NCI-H82 treated with DMSO at 0.1 percent for 48 hours (cell line): ENCODE measurements around the gene ASS1.
A peak's percentile ranks its signal among the peaks of the same experiment; 100 is the strongest.
"Not testable (repeated sequence)": the region's sequence is repeated elsewhere in the genome, so short reads cannot be mapped to it uniquely, and the experiment has no call there.

ENCODE experiments used
- DNase-seq: peaks from one replicate; lab custom pipeline; 2025; ENCODE audit not compliant: unreplicated experiment; lab: John Stamatoyannopoulos, UW

Gene ASS1

GRCh38 chr9:130444565-130445221, at the start of gene ASS1:
ASS1 (plus strand) TSS chr9:130444961; CDS start chr9:130452229, 7,268 bp downstream.
- DNase-seq: peak; percentile 39

DNA sequence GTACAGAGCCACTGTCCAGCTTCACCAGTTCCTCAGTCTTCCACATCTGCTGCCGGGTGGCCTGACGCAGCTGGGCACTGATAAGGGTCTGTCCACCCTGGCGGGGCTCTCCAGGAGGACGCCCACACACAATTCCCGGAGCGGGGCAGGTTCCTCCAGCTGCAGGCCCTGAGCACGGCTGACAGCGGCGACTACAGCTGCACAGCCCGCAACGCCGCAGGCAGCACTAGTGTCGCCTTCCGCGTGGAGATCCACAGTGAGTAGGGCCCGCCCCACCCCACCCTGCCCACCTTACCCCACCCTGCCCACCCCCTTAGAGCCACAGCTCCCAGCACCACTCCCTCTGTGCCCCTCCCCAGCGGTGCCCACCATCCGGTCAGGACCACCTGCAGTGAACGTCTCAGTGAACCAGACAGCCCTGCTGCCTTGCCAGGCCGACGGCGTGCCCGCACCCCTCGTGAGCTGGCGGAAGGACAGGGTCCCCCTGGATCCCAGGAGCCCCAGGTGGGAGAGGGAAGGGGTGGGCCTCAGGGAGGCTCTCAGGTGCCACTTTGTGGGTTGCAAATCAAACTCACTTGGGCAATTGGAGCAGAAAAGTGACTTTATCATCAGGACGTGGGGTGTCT, 48.8 kb upstream of the ASS1 start:
- no peak for DNase-seq

GRCh38 chr9:130396581-130396980, 48.2 kb upstream of the ASS1 start:
- DNase-seq: no peak

- no peak for DNase-seq
Observed at GRCh38 chr9:130398487-130399240, 46.1 kb upstream of the ASS1 start.

GRCh38 chr9:130399768-130400167, 45.0 kb upstream of the ASS1 start:
- DNase-seq: no peak

- DNase-seq: no peak
Observed at GRCh38 chr9:130400870-130401269, 43.9 kb upstream of the ASS1 start.

DNA sequence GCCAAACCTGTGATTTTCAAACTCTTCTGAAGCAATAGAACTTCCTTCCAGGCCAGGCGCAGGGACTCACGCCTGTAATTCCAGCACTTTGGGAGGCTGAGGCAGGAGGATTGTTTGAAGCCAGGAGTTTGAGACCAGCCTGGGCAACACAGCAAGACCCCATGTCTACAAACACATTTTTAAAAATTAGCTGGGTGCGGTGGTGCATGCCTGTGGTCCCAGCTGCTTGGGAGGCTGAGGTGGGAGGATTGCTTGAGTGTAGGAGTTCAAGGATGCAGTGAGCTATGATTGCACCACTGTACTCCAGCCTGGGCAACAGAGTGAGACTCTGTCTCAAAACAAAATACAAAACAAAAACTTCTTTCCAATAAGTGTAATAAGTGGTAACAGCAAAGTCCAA, 43.0 kb upstream of the ASS1 start:
- not testable (repeated sequence) for DNase-seq

DNA sequence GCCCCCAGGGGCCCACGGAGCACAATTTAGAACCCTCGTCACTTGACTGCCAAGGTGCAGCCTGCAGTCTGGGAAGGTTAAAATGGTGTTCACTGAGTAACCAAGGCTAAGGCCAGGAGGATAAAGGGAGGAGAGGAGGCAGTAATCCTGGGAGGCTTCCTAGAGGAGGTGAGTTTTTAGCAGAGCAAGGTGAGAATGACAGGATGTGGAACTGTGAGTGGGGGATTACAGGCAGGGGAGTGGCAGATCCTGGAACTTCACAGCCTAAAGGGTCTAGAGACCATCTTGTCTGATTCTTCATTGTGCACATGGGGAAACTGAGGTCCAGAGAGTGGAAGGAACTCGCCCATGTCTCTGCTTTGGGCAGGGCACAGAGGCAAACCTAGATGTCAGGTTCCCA, 42.5 kb upstream of the ASS1 start:
- no peak for DNase-seq

- DNase-seq: no peak
Observed at GRCh38 chr9:130402645-130403440, 41.9 kb upstream of the ASS1 start.

DNA sequence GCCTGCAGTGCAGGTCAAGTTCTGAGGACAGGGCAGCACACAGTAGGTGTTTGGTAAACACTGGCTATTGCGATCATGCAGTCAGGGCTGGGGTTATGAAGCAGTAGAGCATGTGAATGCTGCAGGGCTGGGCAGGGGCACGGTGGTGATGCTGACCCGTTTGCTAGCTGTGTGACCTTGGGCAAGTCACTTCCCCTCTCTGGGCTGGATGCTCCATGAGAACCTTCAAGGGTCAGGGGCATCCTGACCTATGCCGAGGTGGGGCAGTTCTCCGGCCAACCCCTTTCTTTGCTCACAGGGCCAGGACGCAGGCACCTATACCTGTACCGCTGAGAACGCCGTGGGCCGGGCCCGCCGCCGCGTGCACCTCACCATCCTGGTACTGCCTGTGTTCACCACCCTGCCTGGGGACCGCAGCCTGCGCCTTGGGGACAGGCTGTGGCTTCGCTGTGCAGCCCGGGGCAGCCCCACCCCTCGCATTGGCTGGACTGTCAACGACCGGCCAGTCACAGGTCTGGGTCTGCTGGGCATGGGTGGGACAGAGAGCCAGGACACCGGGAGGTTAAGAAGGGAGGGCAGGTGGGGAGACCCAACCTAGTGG, 39.0 kb upstream of the ASS1 start:
- no peak for DNase-seq

DNA sequence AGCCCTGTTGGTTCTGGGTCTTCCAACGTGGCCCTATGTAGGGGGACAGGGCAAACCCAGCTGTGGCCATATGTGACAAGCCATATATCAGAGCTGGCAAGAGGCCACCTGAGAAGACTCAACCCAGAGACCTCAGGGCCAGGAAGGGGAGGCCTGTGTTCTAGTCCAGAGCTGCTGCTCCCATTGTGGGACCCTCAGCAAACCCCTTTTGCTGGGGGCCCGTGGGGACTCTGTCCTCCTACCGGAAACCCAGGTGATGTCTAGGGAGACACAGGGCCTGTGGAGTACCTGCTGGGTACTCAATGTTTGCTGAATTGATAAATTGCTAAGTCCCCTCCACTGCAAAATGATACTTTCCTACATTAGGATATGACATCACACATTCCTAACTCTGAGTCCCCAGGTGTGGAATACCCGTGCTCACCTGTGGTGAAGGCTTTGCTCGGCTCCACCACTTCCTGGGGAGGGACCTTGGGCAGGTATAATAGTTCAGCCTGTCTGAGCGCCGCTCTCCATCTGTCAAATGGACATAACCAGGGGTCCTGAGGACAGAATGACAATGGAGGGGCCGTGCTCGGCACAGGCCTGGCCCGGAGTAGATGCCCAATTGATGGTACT, 38.4 kb upstream of the ASS1 start:
- DNase-seq: no peak

DNA sequence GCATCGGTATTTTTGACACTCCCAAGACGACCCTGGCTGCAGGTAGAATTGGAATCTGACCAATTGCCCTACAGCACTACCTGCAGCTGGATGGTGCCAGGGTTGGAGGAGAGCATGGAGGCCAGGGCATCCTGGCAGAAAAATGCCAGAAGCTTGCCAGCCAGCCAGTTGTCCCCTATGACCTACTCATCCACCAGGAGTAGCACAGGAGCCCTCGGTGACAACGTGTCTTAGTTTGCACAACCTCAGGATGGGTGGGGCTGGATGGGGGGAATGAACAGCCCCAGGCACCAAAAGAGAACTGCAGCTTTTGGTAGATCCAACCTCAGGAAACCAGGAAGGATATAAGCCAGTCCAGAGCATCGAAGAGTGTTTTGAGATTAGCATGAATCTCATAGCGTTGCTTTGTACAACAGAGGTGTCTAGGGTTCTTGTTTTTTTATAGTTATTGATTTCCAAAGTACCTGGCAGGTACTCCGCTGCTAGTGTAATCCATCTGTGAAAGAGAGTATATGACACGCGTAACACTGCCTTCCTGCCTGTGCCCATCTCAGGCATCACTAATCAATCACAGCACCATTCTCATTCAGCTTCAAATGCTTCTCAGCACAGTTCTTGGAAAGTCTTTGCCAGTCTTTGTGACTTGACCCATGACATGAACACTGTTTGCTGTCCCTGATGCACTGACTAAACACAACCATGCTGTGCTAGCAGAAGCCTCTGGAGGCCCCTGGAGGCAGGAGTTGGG, 36.7 kb upstream of the ASS1 start:
- DNase-seq: no peak

DNA sequence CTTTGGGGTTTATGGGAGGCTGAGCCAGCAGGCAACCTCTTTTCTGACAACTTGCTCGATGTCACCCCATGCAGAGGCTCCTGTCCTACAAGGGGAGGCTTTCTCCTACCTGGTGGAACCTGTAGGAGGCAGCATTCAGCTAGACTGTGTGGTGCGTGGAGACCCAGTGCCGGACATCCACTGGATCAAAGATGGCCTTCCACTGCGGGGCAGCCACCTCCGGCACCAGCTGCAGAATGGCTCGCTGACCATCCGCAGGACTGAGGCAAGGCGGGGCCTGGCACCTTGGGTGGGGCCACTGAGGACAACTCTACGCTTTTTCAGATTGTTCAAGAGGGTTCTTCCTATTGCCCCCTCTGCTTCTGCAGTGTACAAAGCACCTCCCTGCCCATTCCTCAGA, 36.1 kb upstream of the ASS1 start:
- no peak for DNase-seq

DNA sequence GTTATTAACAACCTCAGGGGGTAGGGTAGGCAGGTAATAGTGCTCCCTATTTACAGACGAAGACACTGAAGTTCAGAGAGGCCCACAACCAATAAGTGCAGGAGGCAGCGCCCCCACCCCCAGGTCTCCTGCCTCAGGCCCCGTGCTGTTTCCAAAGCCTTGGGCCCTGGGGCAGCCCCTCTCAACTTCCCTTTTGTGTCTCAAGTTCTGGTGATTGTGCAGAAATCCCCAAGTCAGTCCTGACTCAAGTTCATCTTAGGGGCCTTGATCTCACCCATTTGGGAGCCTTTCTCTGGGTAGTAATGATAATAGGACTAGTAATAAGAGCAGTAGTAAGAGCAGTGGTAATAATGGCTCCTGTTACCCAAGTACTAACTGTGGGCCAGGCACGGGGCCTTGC, 35.5 kb upstream of the ASS1 start:
- no peak for DNase-seq

DNA sequence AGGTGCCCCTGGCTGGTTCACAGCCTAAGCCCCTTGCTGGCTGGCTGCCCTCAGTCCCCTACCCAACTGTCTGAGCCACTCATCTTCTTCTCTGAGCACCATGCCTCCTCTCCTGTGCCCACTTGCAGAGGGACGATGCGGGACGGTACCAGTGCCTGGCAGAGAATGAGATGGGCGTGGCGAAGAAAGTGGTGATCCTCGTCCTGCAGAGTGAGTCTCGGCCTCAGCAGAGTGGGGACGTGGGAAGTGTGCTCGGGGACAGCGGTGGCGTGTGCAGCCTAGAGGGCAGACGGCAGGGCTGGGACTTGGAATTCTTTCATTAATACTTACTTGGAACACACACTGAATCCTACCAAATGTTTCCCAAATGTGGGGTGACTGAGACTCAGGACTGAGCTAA, 34.3 kb upstream of the ASS1 start:
- no peak for DNase-seq

GRCh38 chr9:130411566-130411915, 33.2 kb upstream of the ASS1 start:
- no peak for DNase-seq

GRCh38 chr9:130414081-130414731, 30.6 kb upstream of the ASS1 start:
- no peak for DNase-seq

GRCh38 chr9:130414910-130415746, 29.6 kb upstream of the ASS1 start:
- DNase-seq: no peak

- no peak for DNase-seq
Observed at GRCh38 chr9:130417602-130418001, 27.2 kb upstream of the ASS1 start.
